HepG2 (cell line): ENCODE measurements around the gene EYA4. TPM values are rescaled to one million over a fixed set of nuclear protein-coding genes. Genes with fewer than 3 reads are reported as not detected.

ENCODE experiments used
- ATAC-seq: fragments of 200-7000 bp; cut with Tn5 transposase; 3 replicates; pipeline ENCODE4 v1.9.1; 2020; ENCODE audit warnings: mild to moderate bottlenecking, moderate library complexity
- BruUV-seq: library from RNA; stranded (reverse); fragments of 400-500 nt; replicated peaks from 2 replicates; lab custom pipeline; 2021; lab: Mats Ljungman, UMichigan
- CTCF ChIA-PET: fragments of 300-600 bp; formaldehyde crosslinking; extraction: SDS; loops from one replicate; lab custom pipeline; 2021; ENCODE audit warnings: low total read pairs, inconsistent platforms, low intra/inter-chr PET ratio; lab: Yijun Ruan, JAX
- POLR2A ChIA-PET: fragments of 350-600 bp; sonication (Branson Sonifier 250); formaldehyde crosslinking; loops from one replicate; lab custom pipeline; 2020; ENCODE audit warnings: antibody characterized with exemption, inconsistent platforms; lab: Yijun Ruan, JAX
- DNase-seq: peaks from one replicate; pipeline ENCODE4 v3.0.0-alpha.2; 2015; ENCODE audit warnings: low spot score
- FAIRE-seq: peaks from 3 replicates; lab custom pipeline; 2011; peaks lifted over from hg19 to GRCh38; lab: Jason Lieb, UNC
- H2AFZ ChIP-seq: one replicate; pipeline ENCODE4 v1.6.1; 2011; ENCODE audit warnings: low read length, inconsistent platforms
- H3K27ac ChIP-seq: fragments of 300-600 bp; 3 replicates; pipeline ENCODE4 v1.8.0; 2011; ENCODE audit warnings: mixed run types, mild to moderate bottlenecking, mixed read lengths, low read length, inconsistent platforms; ENCODE audit not compliant: insufficient read depth; ENCODE audit errors: extremely low read length
- H3K27me3 ChIP-seq, 2 experiments: fragments of 200-600 bp in 1 of 2; 2 replicates in 1 of 2; 3 replicates in 1 of 2; pipeline versions ENCODE4 v1.6.0 to v1.8.0; 2011; ENCODE audit warnings: low read length in 2 of 2, mild to moderate bottlenecking in 2 of 2, moderate library complexity in 2 of 2, inconsistent platforms in 1 of 2; ENCODE audit not compliant: insufficient read depth in 2 of 2, control insufficient read depth in 1 of 2
- H3K36me3 ChIP-seq, 2 experiments: fragments of 200-600 bp in 1 of 2; replicated peaks in 1 of 2; 2 replicates in 1 of 2; 3 replicates in 1 of 2; pipeline versions ENCODE4 v1.5.1 to v1.8.0; 2011; ENCODE audit warnings: low read length in 2 of 2, inconsistent platforms in 1 of 2; ENCODE audit not compliant: insufficient read depth in 2 of 2, control insufficient read depth in 1 of 2
- H3K4me1 ChIP-seq: 2 replicates; pipeline ENCODE4 v1.5.1; 2012; ENCODE audit warnings: low read length, inconsistent platforms; ENCODE audit not compliant: insufficient read depth
- H3K4me2 ChIP-seq: 2 replicates; pipeline ENCODE4 v1.6.0; 2011; ENCODE audit warnings: low read depth, low read length, inconsistent platforms
- H3K4me3 ChIP-seq, 3 experiments: fragments of 200-600 bp in 1 of 3; sonication (generic), shearing (Covaris generic) in 1 of 3; replicated peaks in 1 of 3; 2 replicates each; pipeline ENCODE4 v1.5.1; 2011 to 2016; ENCODE audit warnings: low read length in 3 of 3, inconsistent platforms in 2 of 3, low read depth in 2 of 3, mild to moderate bottlenecking in 2 of 3, control low read depth in 1 of 3, mixed read lengths in 1 of 3; ENCODE audit not compliant: insufficient read depth in 1 of 3
- H3K79me2 ChIP-seq: one replicate; pipeline ENCODE4 v1.6.1; 2011; ENCODE audit warnings: low read length, inconsistent platforms; ENCODE audit not compliant: insufficient read depth
- H3K9ac ChIP-seq: 2 replicates; pipeline ENCODE4 v1.6.0; 2011; ENCODE audit warnings: mild to moderate bottlenecking, low read depth, low read length, inconsistent platforms; ENCODE audit not compliant: insufficient read depth
- H3K9me3 ChIP-seq: 2 replicates; pipeline ENCODE4 v1.5.1; 2012; ENCODE audit warnings: mild to moderate bottlenecking, low read length
- H4K20me1 ChIP-seq: 2 replicates; pipeline ENCODE4 v1.6.0; 2011; ENCODE audit warnings: inconsistent platforms, mild to moderate bottlenecking, low read length, moderate library complexity; ENCODE audit not compliant: insufficient read depth
- ATF7 ChIP-seq, 2 experiments: fragments of 450-650 bp in 1 of 2; sonication (generic) in 1 of 2; formaldehyde crosslinking in 1 of 2; IDR thresholded peaks; 2 replicates each; pipeline versions ENCODE4 v1.4.0 to v1.6.1; 2016 to 2020; ENCODE audit warnings: antibody characterized with exemption in 1 of 2, mild to moderate bottlenecking in 1 of 2, missing genetic modification reagents in 1 of 2
- CBX5 ChIP-seq: sonication (generic); formaldehyde crosslinking; IDR thresholded peaks from 2 replicates; pipeline ENCODE4 v1.4.0; 2020; ENCODE audit warnings: missing genetic modification reagents, borderline replicate concordance
- CREB1 ChIP-seq, 2 experiments: fragments of 450-650 bp in 1 of 2; IDR thresholded peaks; 2 replicates each; pipeline ENCODE4 v1.6.1; 2016 to 2017; ENCODE audit warnings: control low read depth in 1 of 2, mild to moderate bottlenecking in 1 of 2, missing compliant biosample characterization in 1 of 2, missing genetic modification characterization in 1 of 2
- KMT2A ChIP-seq: sonication (generic); formaldehyde crosslinking; IDR thresholded peaks from 2 replicates; pipeline ENCODE4 v1.4.0; 2020; ENCODE audit warnings: missing genetic modification reagents
- NBN ChIP-seq: fragments of 450-650 bp; conservative IDR thresholded peaks from 2 replicates; pipeline ENCODE4 v1.6.1; 2017
- POLR2A ChIP-seq, 2 experiments: IDR thresholded peaks; 2 replicates each; pipeline ENCODE4 v1.6.1; 2011; ENCODE audit warnings: low read depth in 2 of 2, low read length in 2 of 2, mild to moderate bottlenecking in 1 of 2, moderate library complexity in 1 of 2; ENCODE audit not compliant: insufficient read depth in 1 of 2
- POLR2AphosphoS2 ChIP-seq: IDR thresholded peaks from 2 replicates; pipeline ENCODE4 v1.6.1; 2011; ENCODE audit warnings: low read depth, low read length, improper control_type of control experiment
- TCF7L2 ChIP-seq: IDR thresholded peaks from 2 replicates; pipeline ENCODE4 v1.6.1; 2011; ENCODE audit warnings: mild to moderate bottlenecking, low read depth, low read length, moderate library complexity
- TOPORS ChIP-seq: sonication (generic); formaldehyde crosslinking; IDR thresholded peaks from 2 replicates; pipeline ENCODE4 v1.8.0; 2023; ENCODE audit warnings: mild to moderate bottlenecking, missing genetic modification reagents
- ZBTB10 ChIP-seq: sonication (generic); formaldehyde crosslinking; IDR thresholded peaks from 2 replicates; pipeline ENCODE4 v1.4.0; 2020; ENCODE audit warnings: missing genetic modification reagents, borderline replicate concordance
- ZNF430 ChIP-seq: sonication (generic); formaldehyde crosslinking; IDR thresholded peaks from 2 replicates; pipeline ENCODE4 v1.9.0; 2021; ENCODE audit warnings: mild to moderate bottlenecking, missing genetic modification reagents
- ZNF580 ChIP-seq: IDR thresholded peaks from 2 replicates; pipeline ENCODE4 v1.6.1; 2016; ENCODE audit warnings: low read depth, borderline replicate concordance
- ZNF713 ChIP-seq: sonication (generic); formaldehyde crosslinking; IDR thresholded peaks from 2 replicates; pipeline ENCODE4 v1.4.0; 2020; ENCODE audit warnings: mild to moderate bottlenecking, missing genetic modification reagents
- WGBS: methylation state at CpG from one replicate; pipeline ENCODE4 v1.1.6; 2017; ENCODE audit warnings: low lambda C conversion rate; 5-methylcytosine and 5-hydroxymethylcytosine counted together
- in situ Hi-C: cut with HindIII; loops from 2 replicates; pipeline ENCODE4 v1.10.0; 2017; ENCODE audit warnings: low pct_unique_long_range_greater_than_20kb; ENCODE audit not compliant: extremely low pct_ligation_motif_present
- intact Hi-C: fragments of 100-400 bp; cut with micrococcal nuclease; formaldehyde crosslinking; loops from one replicate; pipeline ENCODE4 v1.10.0; 2022; ENCODE audit not compliant: unreplicated experiment
- polyA plus RNA-seq, 8 experiments: library from polyadenylated mRNA; depleted of rRNA in 3 of 8; stranded (reverse) in 7 of 8; unstranded in 1 of 8; fragments of >200 nt; fragmentation: Illumina TruSeq in 4 of 8; extraction: Trizol in 4 of 8; gene quantifications; 2 replicates each; pipeline versions ENCODE4 v1.2.1 to v1.2.3, GENCODE V29; 2011 to 2016; ENCODE audit warnings: low read depth in 4 of 8, missing spikeins in 1 of 8, mixed read lengths in 1 of 8; ENCODE audit not compliant: insufficient read depth in 1 of 8
- total RNA-seq, 5 experiments: library from RNA; depleted of rRNA; stranded (reverse); fragments of >200 nt; fragmentation: Illumina TruSeq; extraction: Trizol; gene quantifications; 2 replicates each; pipeline ENCODE4 v1.2.3, GENCODE V29; 2016; ENCODE audit warnings: low read depth in 1 of 5
- TF ChIP-seq, protein P1 (sequence below): sonication (generic); formaldehyde crosslinking; IDR thresholded peaks from 2 replicates; pipeline ENCODE4 v1.9.0; 2021; ENCODE audit warnings: missing genetic modification reagents, borderline replicate concordance

Gene EYA4
- total and polyA plus RNA-seq, 2 of the 13 experiments (the other 11 are each of a cell fraction or from before 2014, with no cell fraction given), result not detected

GRCh38 chr6:133408543-133408942 is 167.4 kb downstream of the EYA4 start:
- no peak overlapping the region for H3K4me3 ChIP-seq
- ChIA-PET POLR2A (no interaction called here), CTCF (no interaction called here)
- intact Hi-C loops (no loop called here), in situ Hi-C loops (no loop called here)
- no peak overlapping the region for H3K27ac ChIP-seq
- BruUV-seq, result no TSS peak
- no peaks in the 10 kb centered on the region for H3K36me3 ChIP-seq
- H3K4me2 ChIP-seq, result no peak overlapping the region
- no peak overlapping the region for H2AFZ ChIP-seq
- no peaks in the 10 kb centered on the region for H3K9me3 ChIP-seq
- WGBS, result 0% methylated on average over 3 of the region's 3 CpGs
- no peak overlapping the region for H3K9ac ChIP-seq
- DNase-seq (no peak), ATAC-seq (no peak), FAIRE-seq (no peak)
- no peaks in the 10 kb centered on the region for H4K20me1 ChIP-seq
- no peaks in the 10 kb centered on the region for H3K79me2 ChIP-seq
- TF ChIP-seq CREB1 (IDR thresholded peaks at IDR 0.05), result peak; percentile 54; the same call in 1 of the 2 replicates
- TF ChIP-seq CREB1 (CRISPR knock-in tag; IDR thresholded peaks at IDR 0.05), result no peak
- TF ChIP-seq ZNF713, result no peak
- no peak for TF ChIP-seq POLR2A (IDR thresholded peaks at IDR 0.05; ENCODE audit: insufficient read depth in 1 of 2, low read depth in 2 of 2, low read length in 2 of 2)
- TF ChIP-seq POLR2AphosphoS2, result no peak
- TF ChIP-seq NBN, result no peak
- TF ChIP-seq KMT2A, result no peak
- peak; percentile 79 for TF ChIP-seq ATF7 (IDR thresholded peaks at IDR 0.05)
- no peak for TF ChIP-seq ATF7 (CRISPR knock-in tag; IDR thresholded peaks at IDR 0.05)
- TF ChIP-seq, protein P1, sequence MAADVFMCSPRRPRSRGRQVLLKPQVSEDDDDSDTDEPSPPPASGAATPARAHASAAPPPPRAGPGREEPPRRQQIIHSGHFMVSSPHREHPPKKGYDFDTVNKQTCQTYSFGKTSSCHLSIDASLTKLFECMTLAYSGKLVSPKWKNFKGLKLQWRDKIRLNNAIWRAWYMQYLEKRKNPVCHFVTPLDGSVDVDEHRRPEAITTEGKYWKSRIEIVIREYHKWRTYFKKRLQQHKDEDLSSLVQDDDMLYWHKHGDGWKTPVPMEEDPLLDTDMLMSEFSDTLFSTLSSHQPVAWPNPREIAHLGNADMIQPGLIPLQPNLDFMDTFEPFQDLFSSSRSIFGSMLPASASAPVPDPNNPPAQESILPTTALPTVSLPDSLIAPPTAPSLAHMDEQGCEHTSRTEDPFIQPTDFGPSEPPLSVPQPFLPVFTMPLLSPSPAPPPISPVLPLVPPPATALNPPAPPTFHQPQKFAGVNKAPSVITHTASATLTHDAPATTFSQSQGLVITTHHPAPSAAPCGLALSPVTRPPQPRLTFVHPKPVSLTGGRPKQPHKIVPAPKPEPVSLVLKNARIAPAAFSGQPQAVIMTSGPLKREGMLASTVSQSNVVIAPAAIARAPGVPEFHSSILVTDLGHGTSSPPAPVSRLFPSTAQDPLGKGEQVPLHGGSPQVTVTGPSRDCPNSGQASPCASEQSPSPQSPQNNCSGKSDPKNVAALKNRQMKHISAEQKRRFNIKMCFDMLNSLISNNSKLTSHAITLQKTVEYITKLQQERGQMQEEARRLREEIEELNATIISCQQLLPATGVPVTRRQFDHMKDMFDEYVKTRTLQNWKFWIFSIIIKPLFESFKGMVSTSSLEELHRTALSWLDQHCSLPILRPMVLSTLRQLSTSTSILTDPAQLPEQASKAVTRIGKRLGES (CRISPR knock-in tag), result no peak
- TF ChIP-seq ZNF580 (CRISPR knock-in tag), result no peak
- TF ChIP-seq TOPORS (CRISPR knock-in tag), result no peak
- TF ChIP-seq ZBTB10 (CRISPR knock-in tag), result no peak
- no peak for TF ChIP-seq CBX5 (CRISPR knock-in tag)
- no peak for TF ChIP-seq ZNF430 (CRISPR knock-in tag)
- no peak for TF ChIP-seq TCF7L2
- H3K4me1 ChIP-seq, result no peaks in the 10 kb centered on the region
- peaks cover 0 to 1% of the 10 kb centered on the region in 2 experiments; a peak in 1 of 5 replicates for H3K27me3 ChIP-seq
